Measurements from ENCODE around the gene C5AR2. TPM values are rescaled to one million over a fixed set of nuclear protein-coding genes. Genes with fewer than 3 reads are reported as not detected.

The C5AR2 gene
- total RNA-seq, 1 donor from 2014 or later = not detected

DNA sequence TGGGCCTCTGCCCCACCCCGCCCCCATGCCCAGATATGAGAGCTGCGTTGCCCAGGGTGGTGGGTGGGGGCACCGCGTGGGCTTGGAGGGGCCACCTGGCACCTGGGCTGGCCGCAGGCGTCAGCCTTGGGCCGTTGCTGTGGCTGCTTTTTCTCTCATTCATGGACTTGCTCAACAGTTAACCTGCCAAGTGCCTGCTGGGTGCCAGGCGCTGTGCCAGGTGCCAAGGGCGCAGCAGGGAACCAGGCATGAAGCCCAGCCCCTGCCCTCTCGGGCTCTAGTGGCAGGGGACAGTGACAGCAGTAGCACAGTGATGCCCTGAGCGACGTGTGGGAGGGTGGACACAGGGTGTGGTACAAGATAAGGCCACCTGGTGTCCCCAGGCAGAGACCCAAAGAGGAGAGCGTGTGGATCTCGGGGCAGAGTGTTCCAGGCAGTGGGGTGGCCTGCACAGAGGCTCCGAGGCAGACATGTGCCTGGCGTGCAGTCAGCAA, 45.3 kb downstream of the C5AR2 start:
- Mint-ChIP-seq H3K27ac (ENCODE audit: unreplicated experiment) (no peak overlapping the region), H3K4me1 (ENCODE audit: low read depth, unreplicated experiment) (no peaks in the 10 kb centered on the region), H3K4me3 (ENCODE audit: unreplicated experiment) (no peak overlapping the region), H3K36me3 (ENCODE audit: low read depth, unreplicated experiment) (peaks cover 16% of the 10 kb centered on the region), H3K9me3 (ENCODE audit: unreplicated experiment) (no peaks in the 10 kb centered on the region), H3K27me3 (ENCODE audit: low read depth, unreplicated experiment) (no peaks in the 10 kb centered on the region)
- Histone ChIP-seq H4K20me1 (ENCODE audit: insufficient read depth, low read length) (peaks cover 18% of the 10 kb centered on the region), H3K27ac (ENCODE audit: low read depth, low read length) (no peak overlapping the region), H3K4me1 (ENCODE audit: insufficient read depth, low read length) (no peaks in the 10 kb centered on the region), H2AFZ (ENCODE audit: low read depth, low read length) (no peak overlapping the region), H3K9ac (ENCODE audit: low read length) (no peak overlapping the region), H3K9me3 (ENCODE audit: insufficient read depth, low read depth, low read length) (no peaks in the 10 kb centered on the region), H3K36me3 (ENCODE audit: insufficient read depth, low read length) (peaks cover 6% of the 10 kb centered on the region), H3K4me3 (ENCODE audit: insufficient read depth, low read depth, low read length) (no peak overlapping the region), H3K4me2 (ENCODE audit: low read length) (no peak overlapping the region), H3K27me3 (ENCODE audit: insufficient read depth, low read length) (no peaks in the 10 kb centered on the region), H3K79me2 (ENCODE audit: insufficient read depth, low read length) (no peaks in the 10 kb centered on the region)
- TF ChIP-seq EZH2 (IDR thresholded peaks at IDR 0.05; ENCODE audit: insufficient read depth, low read length) = no peak
- TF ChIP-seq, protein P1, sequence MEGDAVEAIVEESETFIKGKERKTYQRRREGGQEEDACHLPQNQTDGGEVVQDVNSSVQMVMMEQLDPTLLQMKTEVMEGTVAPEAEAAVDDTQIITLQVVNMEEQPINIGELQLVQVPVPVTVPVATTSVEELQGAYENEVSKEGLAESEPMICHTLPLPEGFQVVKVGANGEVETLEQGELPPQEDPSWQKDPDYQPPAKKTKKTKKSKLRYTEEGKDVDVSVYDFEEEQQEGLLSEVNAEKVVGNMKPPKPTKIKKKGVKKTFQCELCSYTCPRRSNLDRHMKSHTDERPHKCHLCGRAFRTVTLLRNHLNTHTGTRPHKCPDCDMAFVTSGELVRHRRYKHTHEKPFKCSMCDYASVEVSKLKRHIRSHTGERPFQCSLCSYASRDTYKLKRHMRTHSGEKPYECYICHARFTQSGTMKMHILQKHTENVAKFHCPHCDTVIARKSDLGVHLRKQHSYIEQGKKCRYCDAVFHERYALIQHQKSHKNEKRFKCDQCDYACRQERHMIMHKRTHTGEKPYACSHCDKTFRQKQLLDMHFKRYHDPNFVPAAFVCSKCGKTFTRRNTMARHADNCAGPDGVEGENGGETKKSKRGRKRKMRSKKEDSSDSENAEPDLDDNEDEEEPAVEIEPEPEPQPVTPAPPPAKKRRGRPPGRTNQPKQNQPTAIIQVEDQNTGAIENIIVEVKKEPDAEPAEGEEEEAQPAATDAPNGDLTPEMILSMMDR (IDR thresholded peaks at IDR 0.05; ENCODE audit: insufficient read depth, low read depth, low read length) = no peak
- FAIRE-seq = no peak
- no peak for DNase-seq (ENCODE audit: low read depth)

DNA sequence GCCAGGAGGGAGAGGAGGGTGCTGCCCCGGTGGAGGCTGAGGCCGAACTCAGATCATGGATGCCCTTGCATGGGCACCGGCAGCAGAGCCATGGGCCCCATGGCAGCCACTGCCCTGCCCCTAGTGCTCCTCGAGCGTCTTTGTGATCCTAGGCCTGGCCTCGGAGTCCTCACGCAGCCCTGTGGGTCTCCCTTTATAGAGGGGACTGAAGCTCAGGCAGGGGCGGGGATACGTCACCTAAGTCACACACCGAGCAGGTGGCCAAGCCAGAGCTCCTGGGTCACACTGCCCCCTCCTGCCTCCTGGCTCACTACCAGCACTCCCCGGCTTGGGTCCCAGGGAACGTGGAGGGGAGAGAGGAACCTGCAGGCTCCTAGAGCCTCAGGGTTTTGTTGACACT, 45.8 kb downstream of the C5AR2 start:
- no peaks in the 10 kb centered on the region for H3K9me3 Mint-ChIP-seq (ENCODE audit: unreplicated experiment)
- no peaks in the 10 kb centered on the region for H3K27me3 Mint-ChIP-seq (ENCODE audit: low read depth, unreplicated experiment)
- no peak overlapping the region for H3K27ac Mint-ChIP-seq (ENCODE audit: unreplicated experiment)
- no peak overlapping the region for H3K4me2 ChIP-seq (ENCODE audit: low read length)
- no peaks in the 10 kb centered on the region for H3K9me3 ChIP-seq (ENCODE audit: insufficient read depth, low read depth, low read length)
- DNase-seq (ENCODE audit: low read depth) = no peak
- H3K27ac ChIP-seq (ENCODE audit: low read depth, low read length) = no peak overlapping the region
- H3K4me3 Mint-ChIP-seq (ENCODE audit: unreplicated experiment) = no peak overlapping the region
- no peak for FAIRE-seq
- peaks cover 15% of the 10 kb centered on the region for H3K36me3 Mint-ChIP-seq (ENCODE audit: low read depth, unreplicated experiment)
- TF ChIP-seq, protein P1 (IDR thresholded peaks at IDR 0.05; ENCODE audit: insufficient read depth, low read depth, low read length) = no peak
- no peak for TF ChIP-seq EZH2 (IDR thresholded peaks at IDR 0.05; ENCODE audit: insufficient read depth, low read length)
- H3K79me2 ChIP-seq (ENCODE audit: insufficient read depth, low read length) = no peaks in the 10 kb centered on the region
- no peaks in the 10 kb centered on the region for H3K4me1 ChIP-seq (ENCODE audit: insufficient read depth, low read length)
- no peaks in the 10 kb centered on the region for H3K27me3 ChIP-seq (ENCODE audit: insufficient read depth, low read length)
- H3K36me3 ChIP-seq (ENCODE audit: insufficient read depth, low read length) = peaks cover 6% of the 10 kb centered on the region
- no peak overlapping the region for H3K4me3 ChIP-seq (ENCODE audit: insufficient read depth, low read depth, low read length)
- no peaks in the 10 kb centered on the region for H3K4me1 Mint-ChIP-seq (ENCODE audit: low read depth, unreplicated experiment)
- no peak overlapping the region for H2AFZ ChIP-seq (ENCODE audit: low read depth, low read length)
- H4K20me1 ChIP-seq (ENCODE audit: insufficient read depth, low read length) = peaks cover 17% of the 10 kb centered on the region
- H3K9ac ChIP-seq (ENCODE audit: low read length) = no peak overlapping the region

DNA sequence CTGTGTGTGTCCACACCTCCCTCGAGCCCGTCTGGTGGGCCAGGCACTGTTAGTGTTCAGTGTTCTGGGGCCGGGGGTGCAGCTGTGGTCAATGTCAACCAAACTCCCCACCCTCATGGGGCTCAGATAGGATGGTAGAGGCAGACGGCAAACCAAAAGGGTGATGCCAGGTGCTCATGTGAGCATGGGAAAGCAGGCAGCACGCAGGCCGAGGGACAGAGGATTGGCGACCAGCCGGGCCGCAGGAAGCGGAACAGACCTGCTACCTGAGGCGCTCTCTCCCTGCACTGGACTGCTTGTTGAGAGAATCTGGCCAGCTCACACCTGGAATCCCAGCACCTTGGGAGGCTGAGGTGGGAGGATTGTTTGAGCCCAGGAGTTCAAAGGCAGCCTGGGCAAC, 46.3 kb downstream of the C5AR2 start:
- H3K4me3 Mint-ChIP-seq (ENCODE audit: unreplicated experiment) = no peak overlapping the region
- TF ChIP-seq, protein P1 (IDR thresholded peaks at IDR 0.05; ENCODE audit: insufficient read depth, low read depth, low read length) = no peak
- TF ChIP-seq EZH2 (IDR thresholded peaks at IDR 0.05; ENCODE audit: insufficient read depth, low read length) = no peak
- no peak overlapping the region for H3K27ac Mint-ChIP-seq (ENCODE audit: unreplicated experiment)
- H3K27me3 Mint-ChIP-seq (ENCODE audit: low read depth, unreplicated experiment) = no peaks in the 10 kb centered on the region
- Histone ChIP-seq H3K9ac (ENCODE audit: low read length) (no peak overlapping the region), H3K79me2 (ENCODE audit: insufficient read depth, low read length) (no peaks in the 10 kb centered on the region), H3K36me3 (ENCODE audit: insufficient read depth, low read length) (peaks cover 6% of the 10 kb centered on the region), H3K4me2 (ENCODE audit: low read length) (no peak overlapping the region), H3K9me3 (ENCODE audit: insufficient read depth, low read depth, low read length) (no peaks in the 10 kb centered on the region), H4K20me1 (ENCODE audit: insufficient read depth, low read length) (peaks cover 17% of the 10 kb centered on the region), H3K27ac (ENCODE audit: low read depth, low read length) (no peak overlapping the region), H2AFZ (ENCODE audit: low read depth, low read length) (no peak overlapping the region), H3K4me1 (ENCODE audit: insufficient read depth, low read length) (no peaks in the 10 kb centered on the region), H3K27me3 (ENCODE audit: insufficient read depth, low read length) (no peaks in the 10 kb centered on the region), H3K4me3 (ENCODE audit: insufficient read depth, low read depth, low read length) (no peak overlapping the region)
- H3K36me3 Mint-ChIP-seq (ENCODE audit: low read depth, unreplicated experiment) = peaks cover 16% of the 10 kb centered on the region
- DNase-seq (ENCODE audit: low read depth) = no peak
- FAIRE-seq = no peak
- H3K9me3 Mint-ChIP-seq (ENCODE audit: unreplicated experiment) = no peaks in the 10 kb centered on the region
- peaks cover 2% of the 10 kb centered on the region for H3K4me1 Mint-ChIP-seq (ENCODE audit: low read depth, unreplicated experiment)

All from astrocyte (in vitro differentiated cells and primary cell).